Activated T-cell treated with anti-CD3 and anti-CD28 coated beads, Interleukin-2, amount 50 U/mL, for 24 hours (primary cell): Measurements from ENCODE around the gene PIGU.

Source experiments
- DNase-seq: peaks from one replicate; pipeline ENCODE4 v3.0.0-alpha.2; 2020
- H3K27ac Mint-ChIP-seq: 2 replicates; pipeline ENCODE4 v1.8.0; 2020; ENCODE audit warnings: mild to moderate bottlenecking, mixed read lengths
- H3K27me3 Mint-ChIP-seq: 2 replicates; pipeline ENCODE4 v1.8.0; 2020; ENCODE audit warnings: mixed read lengths
- H3K36me3 Mint-ChIP-seq: 2 replicates; pipeline ENCODE4 v1.8.0; 2020; ENCODE audit warnings: low read depth, mixed read lengths
- H3K4me1 Mint-ChIP-seq: 2 replicates; pipeline ENCODE4 v1.8.0; 2020; ENCODE audit warnings: low read depth, mixed read lengths
- H3K4me3 Mint-ChIP-seq: 2 replicates; pipeline ENCODE4 v1.8.0; 2020; ENCODE audit warnings: mild to moderate bottlenecking, moderate library complexity, mixed read lengths
- H3K9me3 Mint-ChIP-seq: 2 replicates; pipeline ENCODE4 v1.8.0; 2020; ENCODE audit warnings: mixed read lengths

PIGU gene

GRCh38 chr20:34710861-34711574 lies 34.1 kb upstream of the PIGU start:
- H3K27me3 Mint-ChIP-seq = peaks cover 6% of the 10 kb centered on the region
- H3K36me3 Mint-ChIP-seq = peaks cover 33% of the 10 kb centered on the region
- H3K4me1 Mint-ChIP-seq = peaks cover 30% of the 10 kb centered on the region
- peak overlapping the region; percentile 80 for H3K4me3 Mint-ChIP-seq
- H3K27ac Mint-ChIP-seq = no peak overlapping the region
- DNase-seq = no peak
- no peaks in the 10 kb centered on the region for H3K9me3 Mint-ChIP-seq

DNA sequence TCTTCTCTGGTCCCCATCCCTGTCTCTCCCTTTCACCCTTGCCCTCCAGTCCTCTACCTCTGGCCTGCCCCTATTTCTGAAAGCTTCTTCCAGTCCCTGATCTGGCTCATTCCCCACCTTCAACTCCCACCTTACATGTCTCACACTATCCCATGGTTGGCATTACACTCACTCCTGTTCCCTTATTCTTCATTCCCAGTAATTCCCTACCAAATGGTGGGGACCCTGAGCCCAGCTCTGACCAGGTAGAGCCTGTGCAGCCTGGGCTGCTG lies 33.6 kb upstream of the PIGU start:
- peaks cover 30% of the 10 kb centered on the region for H3K4me1 Mint-ChIP-seq
- H3K9me3 Mint-ChIP-seq = no peaks in the 10 kb centered on the region
- H3K36me3 Mint-ChIP-seq = peaks cover 29% of the 10 kb centered on the region
- DNase-seq = no peak
- H3K27me3 Mint-ChIP-seq = peaks cover 6% of the 10 kb centered on the region
- H3K4me3 Mint-ChIP-seq = peak overlapping the region; percentile 80
- H3K27ac Mint-ChIP-seq = peak overlapping the region; percentile 80

DNA sequence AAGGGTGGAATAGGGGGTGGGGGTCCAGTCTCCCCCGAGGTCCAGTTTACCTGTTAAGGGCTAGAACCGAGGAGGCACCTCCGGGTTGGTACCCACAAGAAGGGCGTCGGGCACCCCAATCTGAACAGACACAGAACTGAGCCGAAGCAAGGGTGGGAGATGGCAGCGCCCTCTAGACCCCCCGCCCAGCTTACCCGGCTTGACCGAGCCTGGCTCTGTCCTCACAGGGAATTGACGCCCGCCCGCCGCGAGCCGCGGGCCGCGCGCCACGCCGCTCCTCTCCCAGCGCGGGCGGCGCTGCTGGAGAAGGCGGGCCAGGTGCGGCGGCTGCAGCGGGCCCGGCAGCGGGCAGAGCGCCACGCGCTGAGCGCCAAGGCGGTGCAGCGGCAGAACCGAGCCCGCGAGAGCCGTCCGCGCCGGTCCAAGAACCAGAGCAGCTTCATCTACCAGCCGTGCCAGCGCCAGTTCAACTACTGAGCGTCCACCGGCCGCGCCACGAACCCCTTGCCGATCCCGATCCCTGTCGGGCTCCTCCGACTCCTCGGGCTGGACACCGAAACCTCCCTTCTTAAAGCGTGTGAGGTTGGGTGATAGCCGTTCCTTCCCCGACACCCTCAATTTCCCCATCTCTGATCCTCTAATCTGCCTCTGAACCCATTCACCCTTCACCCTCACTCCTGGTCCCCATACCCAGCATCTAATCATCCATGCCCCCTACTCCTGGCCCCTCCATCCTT lies 33.1 kb upstream of the PIGU start:
- DNase-seq = no peak
- Mint-ChIP-seq H3K36me3 (peaks cover 25% of the 10 kb centered on the region), H3K27ac (peak overlapping the region; percentile 92), H3K27me3 (peaks cover 6% of the 10 kb centered on the region), H3K4me1 (peaks cover 32% of the 10 kb centered on the region), H3K4me3 (peak overlapping the region; percentile 83), H3K9me3 (no peaks in the 10 kb centered on the region)

DNA sequence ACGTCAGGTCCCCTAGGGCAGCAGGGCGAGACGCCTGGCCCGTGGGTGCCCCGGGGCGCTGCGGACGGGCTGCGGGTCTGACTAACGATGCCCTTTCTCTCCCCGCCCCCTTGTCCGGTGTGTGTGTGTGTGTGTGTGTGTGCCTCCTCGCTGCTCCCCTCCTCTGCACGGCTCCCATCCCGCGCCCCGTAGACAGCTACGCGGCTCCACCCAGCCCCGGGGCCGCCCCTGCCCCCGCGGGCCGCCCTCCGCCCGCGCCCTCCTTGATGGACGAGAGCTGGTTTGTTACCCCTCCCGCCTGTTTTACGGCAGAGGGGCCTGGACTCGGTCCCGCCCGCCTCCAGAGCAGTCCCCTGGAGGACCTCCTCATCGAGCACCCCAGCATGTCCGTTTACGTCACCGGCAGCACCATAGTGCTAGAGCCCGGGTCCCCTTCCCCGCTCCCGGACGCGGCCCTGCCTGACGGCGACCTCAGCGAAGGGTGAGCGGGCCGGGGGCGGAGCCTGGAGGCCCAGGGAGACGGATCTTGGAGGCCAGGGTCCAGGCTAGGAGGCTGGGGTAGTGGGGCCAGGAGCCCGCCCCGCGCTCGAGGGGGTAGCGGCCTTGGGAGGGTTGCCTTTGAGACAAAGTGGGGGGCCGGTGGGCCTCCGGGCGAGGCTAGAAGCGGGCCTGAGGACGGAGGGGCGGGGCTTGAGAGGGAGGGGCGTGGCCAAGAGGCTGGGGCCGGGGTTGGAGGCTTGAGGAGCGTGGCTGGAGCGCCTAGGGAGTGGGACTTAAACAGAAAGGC lies 32.3 kb upstream of the PIGU start:
- Mint-ChIP-seq H3K9me3 (no peaks in the 10 kb centered on the region), H3K27me3 (peaks cover 6% of the 10 kb centered on the region), H3K4me1 (peaks cover 37% of the 10 kb centered on the region), H3K27ac (peak overlapping the region; percentile 92), H3K4me3 (peak overlapping the region; percentile 83), H3K36me3 (peaks cover 17% of the 10 kb centered on the region)
- peak; percentile 89 for DNase-seq

- peaks cover 6% of the 10 kb centered on the region for H3K27me3 Mint-ChIP-seq
- H3K36me3 Mint-ChIP-seq = peaks cover 15% of the 10 kb centered on the region
- peak overlapping the region; percentile 92 for H3K27ac Mint-ChIP-seq
- peak overlapping the region; percentile 83 for H3K4me3 Mint-ChIP-seq
- DNase-seq = peak; percentile 76
- H3K9me3 Mint-ChIP-seq = no peaks in the 10 kb centered on the region
- H3K4me1 Mint-ChIP-seq = peaks cover 37% of the 10 kb centered on the region
Observed at GRCh38 chr20:34708621-34709043, 31.7 kb upstream of the PIGU start.

- DNase-seq = no peak
- H3K4me3 Mint-ChIP-seq = no peak overlapping the region
- H3K9me3 Mint-ChIP-seq = no peaks in the 10 kb centered on the region
- no peak overlapping the region for H3K27ac Mint-ChIP-seq
- peaks cover 35% of the 10 kb centered on the region for H3K4me1 Mint-ChIP-seq
- H3K36me3 Mint-ChIP-seq = peaks cover 6% of the 10 kb centered on the region
- H3K27me3 Mint-ChIP-seq = peaks cover 12% of the 10 kb centered on the region
Observed at GRCh38 chr20:34706912-34707784, 30.3 kb upstream of the PIGU start.

- peaks cover 5% of the 10 kb centered on the region for H3K36me3 Mint-ChIP-seq
- H3K4me1 Mint-ChIP-seq = peaks cover 35% of the 10 kb centered on the region
- H3K9me3 Mint-ChIP-seq = no peaks in the 10 kb centered on the region
- H3K27me3 Mint-ChIP-seq = peaks cover 14% of the 10 kb centered on the region
- no peak overlapping the region for H3K27ac Mint-ChIP-seq
- no peak for DNase-seq
- H3K4me3 Mint-ChIP-seq = no peak overlapping the region
Observed at GRCh38 chr20:34706302-34706875, 29.5 kb upstream of the PIGU start.

DNA sequence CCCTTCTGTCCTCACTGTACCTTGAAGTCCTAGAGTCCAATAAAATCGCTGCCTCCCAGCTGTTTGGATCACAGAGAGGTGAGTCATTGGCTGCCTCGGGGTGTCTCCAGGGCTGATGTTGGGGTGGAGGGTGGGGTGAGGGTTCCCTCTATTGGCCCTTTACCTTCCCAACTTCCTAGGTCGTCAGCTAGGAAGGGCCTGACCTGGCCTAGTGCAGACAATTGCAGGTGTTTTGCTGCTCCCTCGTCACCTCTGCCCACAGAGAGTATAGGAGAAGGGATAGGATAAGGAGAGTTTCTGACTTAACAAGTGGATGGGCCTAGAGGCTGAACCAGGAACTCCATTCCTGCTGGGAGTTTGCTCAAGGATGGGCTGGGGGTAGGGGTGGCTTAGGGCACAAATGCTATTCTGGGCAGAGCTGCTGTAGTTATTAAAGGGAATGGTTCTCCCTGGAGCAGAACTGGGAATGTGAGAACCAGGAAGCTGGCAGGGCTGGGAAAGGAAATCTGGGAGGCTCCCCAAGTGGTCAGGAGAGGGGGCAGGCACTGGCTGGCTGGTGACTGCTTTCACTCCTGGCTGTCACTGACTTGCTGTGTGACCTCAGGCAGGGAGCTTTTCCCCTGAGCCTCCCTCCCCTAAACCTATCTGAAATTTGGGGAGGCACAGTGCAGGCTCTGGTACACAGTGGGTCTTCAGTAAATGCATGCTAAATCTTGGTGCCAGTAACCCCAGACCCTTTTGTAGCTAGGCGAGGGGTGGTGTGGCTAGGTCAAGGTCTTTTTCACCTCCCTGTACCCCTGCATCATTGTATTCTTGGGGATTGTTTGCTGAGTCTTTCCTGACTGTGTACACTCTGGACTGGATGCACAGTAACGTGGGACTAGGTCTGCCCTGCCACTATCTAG lies 28.8 kb upstream of the PIGU start:
- DNase-seq = no peak
- Mint-ChIP-seq H3K36me3 (peaks cover 5% of the 10 kb centered on the region), H3K9me3 (no peaks in the 10 kb centered on the region), H3K4me3 (peak overlapping the region; percentile 77), H3K4me1 (peaks cover 33% of the 10 kb centered on the region), H3K27me3 (peaks cover 14% of the 10 kb centered on the region), H3K27ac (peak overlapping the region; percentile 29)

DNA sequence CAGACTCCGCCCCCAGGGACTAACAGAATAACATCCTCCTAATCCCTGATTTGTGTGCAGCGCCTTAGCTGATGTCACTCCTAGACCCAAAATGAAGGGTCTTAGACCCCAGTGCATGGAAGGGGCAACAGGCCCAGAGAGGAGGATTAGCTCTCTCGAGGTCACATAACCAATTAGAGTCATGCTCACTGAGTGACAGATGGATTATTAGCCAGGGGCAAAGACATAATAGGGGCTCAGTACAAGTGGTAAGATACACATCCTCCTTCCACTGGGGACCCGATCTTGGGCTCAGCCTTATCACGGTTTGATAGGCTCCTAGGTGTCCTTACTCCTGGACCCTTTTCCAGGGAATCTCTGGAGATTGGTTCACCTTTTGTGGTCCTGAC lies 28.1 kb upstream of the PIGU start:
- DNase-seq = no peak
- H3K27ac Mint-ChIP-seq = peak overlapping the region; percentile 88
- peaks cover 9% of the 10 kb centered on the region for H3K27me3 Mint-ChIP-seq
- peaks cover 28% of the 10 kb centered on the region for H3K4me1 Mint-ChIP-seq
- peaks cover 3% of the 10 kb centered on the region for H3K36me3 Mint-ChIP-seq
- no peaks in the 10 kb centered on the region for H3K9me3 Mint-ChIP-seq
- peak overlapping the region; percentile 77 for H3K4me3 Mint-ChIP-seq

DNA sequence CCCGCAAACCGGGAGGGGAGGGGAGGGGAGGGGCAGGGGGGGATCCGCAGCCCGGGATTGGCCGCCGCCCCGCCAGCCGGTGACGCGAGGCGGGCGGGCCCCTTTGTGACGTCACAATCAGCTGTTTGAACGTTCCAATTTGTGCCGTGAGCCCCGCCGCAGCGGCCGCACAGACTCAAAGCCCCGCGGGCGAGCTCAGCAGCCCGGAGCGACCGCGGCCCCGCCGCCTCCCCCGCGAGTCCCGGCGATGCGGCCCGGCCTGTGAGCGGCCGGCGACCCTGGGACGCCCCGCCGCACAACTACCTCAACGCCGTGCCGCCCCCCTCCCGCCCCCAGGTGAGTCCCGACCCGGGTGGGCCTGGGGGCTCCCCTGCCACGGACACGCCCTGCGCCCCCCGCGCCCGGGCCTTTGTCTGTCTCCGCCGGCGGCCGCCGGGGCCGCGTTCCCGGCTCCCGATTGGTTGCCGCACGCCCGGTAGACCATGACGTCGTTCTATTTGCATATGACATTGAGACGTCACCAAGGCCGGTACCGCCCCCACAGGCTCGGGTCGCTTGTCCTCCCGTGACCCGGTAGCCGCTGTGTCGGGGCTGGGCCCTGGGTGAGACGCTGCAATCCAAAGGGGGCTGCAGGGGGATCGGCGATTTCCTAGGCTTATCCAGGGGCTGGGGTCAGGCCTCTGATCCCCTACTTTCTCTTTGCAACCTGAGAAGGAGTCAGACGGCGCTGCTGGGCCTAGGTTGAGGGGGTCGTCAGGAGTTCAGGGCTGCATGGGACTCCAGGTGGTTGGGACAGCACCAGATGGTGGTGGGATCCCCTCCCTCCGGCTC lies 27.5 kb upstream of the PIGU start, which contains the start of gene TP53INP2:
Gene TP53INP2 (plus strand): TSS at position 168 of the 831 bp plus-strand sequence. CDS start 4,396 bp downstream, outside the sequence.
- peak; percentile 85 for DNase-seq
- Mint-ChIP-seq H3K4me3 (peak within 1 kb of the TSS; percentile 86), H3K9me3 (no peaks in the 10 kb centered on the region), H3K27ac (peak within 1 kb of the TSS; percentile 88), H3K36me3 (peaks cover 3% of the 10 kb centered on the region), H3K4me1 (peaks cover 25% of the 10 kb centered on the region), H3K27me3 (peaks cover 9% of the 10 kb centered on the region)

DNA sequence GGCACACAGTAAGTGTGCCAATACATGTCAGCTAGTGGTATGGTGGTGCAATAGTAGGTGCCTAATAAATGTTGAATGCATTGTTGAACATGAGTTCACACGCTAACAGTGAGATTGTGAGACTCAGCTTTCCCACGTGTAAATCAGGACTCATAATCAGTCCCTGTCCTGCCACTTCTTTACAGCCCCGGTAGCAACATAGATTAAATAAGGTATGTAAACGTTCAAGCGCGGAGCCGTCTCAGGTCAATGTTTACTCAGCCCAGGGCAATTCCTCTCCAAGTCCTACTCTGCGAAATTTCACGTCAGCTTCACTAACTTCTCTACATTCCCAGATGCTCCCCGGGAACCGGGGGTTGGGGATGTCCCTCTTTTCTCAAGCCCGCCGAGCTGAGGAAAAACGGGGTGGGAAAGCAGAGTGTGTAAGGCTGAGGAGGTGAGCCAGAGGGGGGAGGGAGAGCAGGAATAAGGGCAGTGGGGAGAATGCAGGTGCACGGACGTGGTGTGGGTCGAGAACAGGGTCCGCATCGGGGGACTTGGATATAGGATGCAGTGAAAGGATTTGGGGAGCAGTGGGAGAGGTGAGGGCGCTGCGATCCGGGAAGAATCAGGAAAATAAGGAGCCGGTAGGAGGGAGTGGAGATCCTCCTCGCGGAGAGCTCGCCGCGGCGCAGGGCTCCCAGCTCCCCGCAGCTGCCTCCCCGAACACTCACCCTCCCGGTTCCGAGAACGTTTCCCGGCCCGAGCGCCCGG lies 26.7 kb upstream of the PIGU start:
- DNase-seq = peak; percentile 53
- peaks cover 9% of the 10 kb centered on the region for H3K27me3 Mint-ChIP-seq
- H3K4me3 Mint-ChIP-seq = peak overlapping the region; percentile 86
- no peaks in the 10 kb centered on the region for H3K9me3 Mint-ChIP-seq
- H3K4me1 Mint-ChIP-seq = peaks cover 23% of the 10 kb centered on the region
- peak overlapping the region; percentile 86 for H3K27ac Mint-ChIP-seq
- H3K36me3 Mint-ChIP-seq = peaks cover 3% of the 10 kb centered on the region

DNA sequence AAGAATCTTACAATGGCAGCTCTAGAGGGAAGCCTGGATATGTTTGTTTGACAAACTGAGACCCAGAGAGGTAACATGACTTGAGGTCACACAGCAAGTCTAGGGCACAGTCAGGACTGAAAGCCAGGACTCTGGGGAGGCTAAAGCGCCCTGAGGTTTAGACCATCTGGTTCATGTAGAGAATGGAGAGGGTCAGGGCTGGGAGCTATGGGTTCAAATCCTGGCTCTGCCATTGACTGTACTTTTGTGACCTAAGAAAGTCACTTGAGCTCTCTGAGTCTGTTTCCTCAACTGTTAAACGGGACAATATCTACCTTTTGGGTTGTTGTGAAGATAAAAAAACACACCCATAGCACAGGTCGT lies 26.1 kb upstream of the PIGU start:
- H3K9me3 Mint-ChIP-seq = no peaks in the 10 kb centered on the region
- DNase-seq = no peak
- H3K27me3 Mint-ChIP-seq = peaks cover 9% of the 10 kb centered on the region
- H3K36me3 Mint-ChIP-seq = peaks cover 3% of the 10 kb centered on the region
- peaks cover 18% of the 10 kb centered on the region for H3K4me1 Mint-ChIP-seq
- peak overlapping the region; percentile 86 for H3K4me3 Mint-ChIP-seq
- peak overlapping the region; percentile 86 for H3K27ac Mint-ChIP-seq
